Kidney tubule cell (primary cell): ENCODE data around the gene IMPDH2.
"Not testable (repeated sequence)": the region's sequence is repeated elsewhere in the genome, so short reads cannot be mapped to it uniquely, and the experiment has no call there.

Experiments used
- DNase-seq: peaks from one replicate; pipeline ENCODE4 v3.0.0-alpha.2; 2018; ENCODE audit warnings: low spot score

The IMPDH2 gene

DNA sequence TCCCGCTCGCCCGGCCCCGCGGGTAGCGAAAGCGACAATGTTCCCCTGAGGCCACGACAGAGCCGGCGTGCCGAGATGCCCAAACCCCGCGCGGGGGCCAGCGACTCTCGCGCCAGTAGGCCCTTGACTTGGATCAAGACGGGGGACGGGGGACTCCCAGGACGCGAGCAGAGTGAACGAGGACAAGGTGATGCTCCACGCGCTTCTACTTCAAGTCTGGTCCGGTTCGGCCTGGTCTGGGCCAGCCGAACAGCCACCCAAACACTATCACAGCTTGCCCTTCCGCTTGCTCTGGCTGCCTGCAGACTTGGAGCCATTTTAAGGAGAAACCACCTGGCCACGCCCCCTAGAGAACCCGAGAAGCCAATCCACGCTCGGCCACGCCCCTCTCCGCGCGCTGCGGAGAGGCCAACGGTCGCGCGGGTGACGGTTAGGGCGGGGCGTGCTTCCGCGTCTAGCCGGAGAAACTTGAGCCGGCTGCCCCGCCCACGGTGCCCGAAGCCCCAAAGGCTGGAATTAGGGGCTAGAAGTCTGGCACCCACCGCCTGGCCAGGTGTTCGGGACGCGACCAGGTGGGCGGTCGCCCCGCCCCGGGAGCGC is 7.9 kb downstream of the IMPDH2 start:
- peak; percentile 98 for DNase-seq

DNA sequence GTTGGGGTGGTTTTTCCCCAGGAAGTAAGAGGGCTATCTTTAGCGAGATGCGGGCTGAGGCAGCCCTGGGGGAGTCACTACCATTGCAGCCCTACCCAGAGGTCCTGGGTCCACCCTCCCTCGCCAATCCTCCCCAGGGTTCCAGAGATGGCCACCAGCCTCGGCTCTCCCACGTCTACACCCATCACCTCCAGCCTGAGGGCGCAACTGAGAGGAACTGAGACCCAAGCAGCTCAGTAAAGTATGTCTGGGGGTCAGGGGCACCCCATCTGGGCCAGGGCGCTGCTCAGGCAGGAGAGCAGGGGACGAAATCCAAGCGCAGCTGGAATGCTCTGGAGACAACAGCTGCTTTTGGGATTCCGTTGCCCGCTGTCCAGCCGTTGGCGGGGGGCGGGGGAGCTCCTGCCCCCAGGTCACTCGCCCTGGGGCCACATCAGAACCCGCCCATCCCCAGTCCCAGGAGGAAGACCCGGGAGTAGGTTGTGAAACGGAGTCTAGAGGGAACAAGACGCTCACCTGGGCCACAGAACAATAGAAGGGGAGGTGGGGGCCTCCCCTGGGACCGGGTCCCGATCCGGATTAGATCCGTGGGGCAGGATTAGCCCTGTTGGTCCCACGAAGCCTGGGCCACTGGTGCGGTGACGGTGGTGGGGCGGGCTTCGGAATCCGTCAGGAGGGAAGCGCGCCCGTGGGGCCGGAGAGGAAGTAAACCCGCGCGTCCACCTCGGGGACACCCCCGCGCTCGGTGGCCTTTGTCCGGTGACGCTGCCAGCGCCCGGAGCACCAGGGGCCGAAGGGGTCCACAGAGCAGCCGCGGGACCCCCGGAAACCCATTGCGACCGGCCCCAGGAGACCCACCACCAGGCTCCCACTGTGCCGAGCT is 8.6 kb downstream of the IMPDH2 start:
- peak; percentile 47 for DNase-seq

DNA sequence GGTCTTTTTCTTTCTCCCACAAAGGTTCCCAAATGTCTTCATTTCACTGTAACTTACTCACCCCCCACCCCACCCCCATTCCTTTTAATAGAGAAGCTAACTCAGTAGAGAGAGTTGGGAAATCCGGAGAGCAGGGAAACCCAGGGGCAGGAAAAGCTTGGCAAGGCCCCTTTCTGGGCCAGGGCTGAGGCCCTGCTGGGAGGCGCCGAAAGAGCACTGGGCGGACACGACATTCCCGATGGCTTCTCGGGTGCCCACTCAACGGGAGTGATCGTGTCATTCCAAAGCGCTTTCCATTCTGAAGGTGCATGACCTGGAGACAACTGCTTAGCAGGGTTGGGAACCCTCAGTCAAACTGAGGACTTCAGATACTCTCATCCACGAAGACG is 9.3 kb downstream of the IMPDH2 start:
- DNase-seq, result no peak

DNA sequence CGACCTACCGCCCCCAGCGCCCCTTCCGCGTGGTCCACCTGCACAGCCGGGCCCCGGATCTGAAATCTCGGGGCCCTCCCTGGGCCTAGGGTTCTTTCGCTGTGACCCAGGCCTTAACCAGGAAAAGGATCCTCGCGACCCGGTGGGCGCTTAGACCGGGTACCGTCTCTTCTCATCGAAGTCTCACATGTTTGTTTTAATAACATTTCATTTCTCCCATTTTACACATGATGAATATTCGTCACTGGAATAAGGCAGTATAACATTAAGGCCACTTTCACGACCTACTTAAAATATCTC is 10.5 kb downstream of the IMPDH2 start:
- no peak for DNase-seq

DNA sequence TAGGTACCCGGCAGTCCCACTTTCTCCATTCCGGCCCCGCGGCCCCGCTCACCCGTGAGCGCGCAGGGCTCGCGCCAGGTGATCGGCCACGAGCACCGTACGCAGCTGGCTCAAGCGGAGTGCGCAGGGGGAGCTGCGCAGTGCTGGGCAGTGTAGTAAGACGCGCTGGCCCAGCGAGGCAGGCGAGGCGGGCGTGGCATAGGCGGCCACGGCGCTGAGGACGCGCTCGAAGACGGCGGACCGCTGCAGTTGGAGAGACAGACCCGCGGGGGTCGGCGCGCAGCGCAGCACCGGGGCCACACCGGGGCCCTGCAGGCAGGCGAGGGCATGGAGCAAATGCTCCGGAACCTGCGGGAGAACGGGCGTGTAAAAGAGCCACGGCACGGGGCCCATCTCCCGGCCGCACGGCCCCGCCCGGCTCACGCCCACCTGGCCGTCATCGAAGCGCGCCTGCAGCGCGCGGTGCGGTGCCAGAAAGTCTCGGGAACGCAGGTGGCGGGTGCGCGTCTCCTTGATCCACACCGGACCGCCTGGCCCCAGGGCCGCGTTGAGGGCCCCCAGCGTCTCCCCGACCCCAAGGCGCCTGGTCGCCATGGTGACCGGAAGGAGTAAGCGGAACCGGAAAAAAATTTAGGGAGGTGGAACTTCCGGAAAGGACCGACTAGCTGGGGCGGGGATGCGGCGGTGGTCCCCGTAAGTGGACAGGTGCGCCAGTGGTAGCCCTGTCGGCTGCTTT is 11.1 kb downstream of the IMPDH2 start, which contains the start of gene DALRD3:
TSS of gene DALRD3 (minus strand) at position 610 of the 736 bp plus-strand sequence. CDS start at position 594, 16 bp downstream.
- DNase-seq, result peak; percentile 75

DNA sequence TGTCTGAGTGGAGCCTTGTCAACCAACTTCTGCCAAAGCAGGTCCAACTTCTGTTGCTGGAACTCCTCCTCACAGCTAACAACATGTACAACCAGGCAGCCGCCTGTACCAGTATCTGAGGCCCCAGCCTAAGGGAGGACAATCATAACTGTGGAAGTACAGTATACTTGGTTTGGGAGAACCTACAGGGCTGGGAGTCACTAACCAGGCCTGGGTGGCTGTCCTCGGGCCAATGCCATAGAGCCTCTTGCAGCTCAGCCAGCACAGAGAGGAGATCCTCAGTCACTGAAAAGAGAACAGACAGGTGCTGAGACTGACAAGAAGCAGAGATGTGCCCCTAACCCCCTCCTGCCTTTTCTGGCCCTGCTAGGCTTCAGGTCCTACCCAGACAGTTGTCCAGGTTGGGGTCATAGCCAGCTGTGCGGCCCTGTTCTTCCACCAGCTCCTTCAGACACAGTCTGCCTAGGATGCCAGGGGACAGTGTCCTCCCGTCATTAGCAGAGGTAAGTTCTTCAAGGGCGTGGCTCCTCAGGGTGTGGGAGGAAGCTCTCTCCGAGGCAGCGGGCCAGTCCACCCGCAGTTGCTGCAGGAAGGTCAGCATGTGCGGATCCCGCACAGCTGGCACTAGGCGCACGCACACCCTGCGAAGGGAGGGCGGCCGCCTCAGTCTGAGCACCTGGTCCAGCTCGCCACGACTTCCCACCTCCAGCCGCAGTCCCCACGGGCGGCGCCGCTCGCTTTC is 11.8 kb downstream of the IMPDH2 start:
- no peak for DNase-seq

DNA sequence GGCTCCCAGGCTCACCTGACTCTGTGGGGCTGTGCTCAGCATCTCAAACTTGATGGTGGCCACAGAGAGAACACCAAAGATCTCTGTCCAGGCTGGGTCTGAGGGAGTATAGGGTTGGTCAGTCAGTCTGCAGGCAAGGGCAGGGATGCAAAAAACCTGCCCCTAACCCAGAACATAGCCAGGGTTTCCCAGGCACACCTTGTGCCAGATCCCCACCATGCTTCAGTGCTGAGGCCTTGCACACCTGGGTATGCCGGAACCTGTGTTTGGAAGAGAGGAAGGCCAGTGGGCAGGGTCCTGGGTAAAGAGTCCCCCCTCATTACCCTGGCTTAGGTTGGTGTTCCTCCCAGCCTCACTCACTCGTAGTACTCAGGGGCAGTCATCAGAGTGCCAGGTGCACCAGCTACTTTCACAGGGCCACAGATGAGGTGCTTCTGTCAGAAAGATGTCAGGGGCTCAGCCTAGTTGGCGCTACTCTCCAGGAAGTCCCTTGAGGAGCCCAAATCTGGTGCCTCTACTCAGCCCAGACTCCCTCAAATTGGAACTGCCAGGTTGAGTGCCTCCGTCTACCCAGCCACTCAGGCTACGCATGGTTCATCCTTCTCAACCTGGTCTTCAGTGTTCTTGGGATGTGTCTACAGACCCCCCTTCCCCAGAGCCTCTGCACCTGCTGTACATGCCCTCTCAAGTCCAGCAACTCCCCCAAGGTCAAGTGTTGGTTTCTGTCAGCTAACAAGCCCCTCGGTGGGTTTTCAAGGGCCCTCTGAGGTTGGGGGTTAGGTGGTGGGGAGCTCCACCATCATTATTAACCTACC is 12.6 kb downstream of the IMPDH2 start:
- DNase-seq, result no peak

DNA sequence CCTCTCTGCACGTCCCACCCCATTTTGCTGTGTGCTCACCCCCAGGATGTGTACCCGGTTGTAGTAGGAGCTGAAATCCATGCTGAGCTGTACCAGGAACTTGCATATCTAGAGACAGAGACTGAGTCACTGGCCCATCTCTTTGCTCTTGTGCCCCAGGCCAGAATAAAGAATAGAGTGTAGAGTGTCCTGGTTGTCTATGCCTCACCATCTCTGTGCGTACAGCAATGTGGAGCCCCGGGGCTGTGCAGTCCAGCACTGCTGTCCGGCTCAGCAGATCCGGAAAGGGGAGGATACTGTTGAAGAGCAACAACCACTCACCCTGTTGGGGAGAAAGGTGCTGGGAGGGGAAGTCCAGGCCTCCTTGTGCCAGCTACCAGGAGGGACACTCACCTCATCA is 13.4 kb downstream of the IMPDH2 start:
- peak; percentile 29 for DNase-seq

DNA sequence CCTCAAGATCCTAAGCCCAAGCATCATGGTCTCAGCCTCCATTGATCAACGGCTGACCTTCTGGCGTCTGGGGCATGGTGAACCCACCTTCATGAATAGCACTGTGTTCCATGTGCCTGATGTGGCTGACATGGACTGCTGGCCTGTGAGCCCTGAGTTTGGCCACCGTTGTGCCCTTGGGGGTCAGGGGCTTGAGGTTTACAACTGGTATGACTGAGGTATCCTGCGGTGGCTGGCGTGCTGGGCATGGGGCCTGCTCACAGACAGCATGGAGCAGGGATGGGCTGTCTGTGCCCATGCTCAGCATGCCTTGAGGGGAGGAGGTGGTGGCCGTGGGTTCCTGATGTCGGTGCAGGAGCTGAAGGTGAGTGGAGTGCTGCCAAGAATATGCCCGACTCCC is 14.1 kb downstream of the IMPDH2 start:
- DNase-seq, result no peak

DNA sequence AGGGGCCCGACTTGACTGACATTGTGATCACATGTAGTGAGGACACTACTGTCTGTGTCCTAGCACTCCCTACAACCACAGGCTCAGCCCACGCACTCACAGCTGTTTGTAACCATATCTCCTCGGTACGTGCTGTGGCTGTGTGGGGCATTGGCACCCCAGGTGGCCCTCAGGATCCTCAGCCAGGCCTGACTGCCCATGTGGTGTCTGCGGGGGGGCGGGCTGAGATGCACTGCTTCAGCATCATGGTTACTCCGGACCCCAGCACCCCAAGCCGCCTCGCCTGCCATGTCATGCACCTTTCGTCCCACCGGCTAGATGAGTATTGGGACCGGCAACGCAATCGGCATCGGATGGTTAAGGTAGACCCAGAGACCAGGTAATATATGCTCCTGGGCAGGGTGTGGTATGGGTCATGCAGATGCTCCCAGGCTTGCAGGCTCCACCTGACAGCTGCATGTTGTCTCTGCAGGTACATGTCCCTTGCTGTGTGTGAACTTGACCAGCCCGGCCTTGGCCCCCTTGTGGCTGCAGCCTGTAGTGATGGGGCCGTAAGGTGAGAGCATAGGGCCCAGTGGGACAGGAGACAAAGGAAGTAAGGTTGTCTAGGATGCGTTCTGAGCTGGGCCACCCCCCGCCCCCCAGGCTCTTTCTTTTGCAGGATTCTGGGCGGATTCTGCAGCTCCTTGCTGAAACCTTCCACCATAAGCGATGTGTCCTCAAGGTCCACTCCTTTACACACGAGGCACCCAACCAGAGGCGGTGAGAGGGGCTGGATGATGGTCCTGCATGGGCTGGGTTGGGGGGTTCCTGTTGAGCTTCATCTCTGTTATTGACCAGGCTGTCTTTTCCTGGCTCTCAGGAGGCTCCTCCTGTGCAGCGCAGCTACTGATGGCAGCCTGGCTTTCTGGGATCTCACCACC is 15.2 kb downstream of the IMPDH2 start:
- DNase-seq, result peak; percentile 75

DNA sequence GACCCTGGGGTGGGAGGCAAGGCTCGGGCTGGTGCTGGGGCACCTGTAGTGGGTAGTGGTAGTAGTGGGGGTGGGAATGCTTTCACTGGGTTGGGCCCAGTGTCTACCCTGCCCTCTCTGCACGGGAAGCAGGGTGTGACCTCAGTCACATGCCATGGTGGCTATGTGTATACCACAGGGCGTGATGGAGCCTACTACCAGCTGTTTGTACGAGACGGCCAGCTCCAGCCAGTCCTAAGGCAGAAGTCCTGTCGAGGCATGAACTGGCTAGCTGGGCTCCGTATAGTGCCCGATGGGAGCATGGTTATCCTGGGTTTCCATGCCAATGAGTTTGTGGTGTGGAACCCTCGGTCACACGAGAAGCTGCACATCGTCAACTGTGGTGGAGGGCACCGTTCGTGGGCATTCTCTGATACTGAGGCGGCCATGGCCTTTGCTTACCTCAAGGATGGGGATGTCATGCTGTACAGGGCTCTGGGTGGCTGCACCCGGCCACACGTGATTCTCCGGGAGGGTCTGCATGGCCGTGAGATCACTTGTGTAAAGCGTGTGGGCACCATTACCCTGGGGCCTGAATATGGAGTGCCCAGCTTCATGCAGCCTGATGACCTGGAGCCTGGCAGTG is 16.0 kb downstream of the IMPDH2 start:
- DNase-seq, result no peak

DNA sequence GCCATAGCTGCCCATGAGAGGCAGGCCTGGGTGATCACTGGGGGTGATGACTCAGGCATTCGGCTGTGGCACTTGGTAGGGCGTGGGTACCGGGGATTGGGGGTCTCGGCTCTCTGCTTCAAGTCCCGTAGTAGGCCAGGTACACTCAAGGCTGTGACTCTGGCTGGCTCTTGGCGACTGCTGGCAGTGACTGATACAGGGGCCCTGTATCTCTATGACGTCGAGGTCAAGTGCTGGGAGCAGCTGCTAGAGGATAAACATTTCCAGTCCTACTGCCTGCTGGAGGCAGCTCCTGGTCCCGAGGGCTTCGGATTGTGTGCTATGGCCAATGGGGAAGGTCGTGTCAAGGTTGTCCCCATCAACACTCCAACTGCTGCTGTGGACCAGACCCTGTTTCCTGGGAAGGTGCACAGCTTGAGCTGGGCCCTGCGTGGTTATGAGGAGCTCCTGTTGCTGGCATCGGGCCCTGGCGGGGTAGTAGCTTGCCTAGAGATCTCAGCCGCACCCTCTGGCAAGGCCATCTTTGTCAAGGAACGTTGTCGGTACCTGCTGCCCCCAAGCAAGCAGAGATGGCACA is 16.7 kb downstream of the IMPDH2 start:
- no peak for DNase-seq

DNA sequence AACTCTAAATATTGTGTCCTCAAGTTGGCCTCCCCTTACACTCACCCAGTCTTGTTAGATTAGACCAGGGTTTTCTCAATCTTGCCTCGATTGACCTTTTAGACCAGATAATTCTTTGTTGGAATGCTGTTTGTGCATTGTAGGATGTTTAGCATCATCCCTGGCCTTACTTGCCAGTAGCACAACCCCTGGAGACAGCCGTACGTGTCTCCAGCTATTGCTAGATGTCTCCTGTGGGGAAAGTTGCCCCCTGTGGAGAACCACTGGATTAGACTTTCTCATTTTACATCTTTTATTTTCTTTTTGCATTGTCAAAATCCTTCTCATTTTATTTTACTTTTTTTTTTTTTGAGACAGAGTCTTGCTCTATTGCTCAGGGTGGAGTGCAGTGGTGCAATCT is 19.8 kb downstream of the IMPDH2 start:
- no peak for DNase-seq

DNA sequence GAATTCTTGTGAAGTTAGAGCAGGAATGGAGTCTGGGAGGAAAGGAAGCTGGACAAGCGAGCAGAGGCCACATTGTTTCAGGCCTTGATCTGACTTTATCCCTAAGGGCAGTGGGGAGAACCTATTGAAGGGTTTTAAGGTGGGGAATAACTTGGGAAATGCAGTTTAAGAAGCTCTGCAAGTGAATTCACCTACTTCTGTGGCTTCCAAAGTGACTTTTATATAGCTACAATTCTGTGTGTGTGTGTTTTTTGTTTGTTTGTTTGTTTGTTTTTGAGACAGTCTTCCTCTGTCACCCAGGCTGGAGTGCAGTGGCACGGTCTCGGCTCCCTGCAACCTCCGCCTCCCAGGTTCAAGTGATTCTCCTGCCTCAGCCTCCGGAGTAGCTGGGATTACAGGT is 20.6 kb downstream of the IMPDH2 start:
- not testable (repeated sequence) for DNase-seq

DNA sequence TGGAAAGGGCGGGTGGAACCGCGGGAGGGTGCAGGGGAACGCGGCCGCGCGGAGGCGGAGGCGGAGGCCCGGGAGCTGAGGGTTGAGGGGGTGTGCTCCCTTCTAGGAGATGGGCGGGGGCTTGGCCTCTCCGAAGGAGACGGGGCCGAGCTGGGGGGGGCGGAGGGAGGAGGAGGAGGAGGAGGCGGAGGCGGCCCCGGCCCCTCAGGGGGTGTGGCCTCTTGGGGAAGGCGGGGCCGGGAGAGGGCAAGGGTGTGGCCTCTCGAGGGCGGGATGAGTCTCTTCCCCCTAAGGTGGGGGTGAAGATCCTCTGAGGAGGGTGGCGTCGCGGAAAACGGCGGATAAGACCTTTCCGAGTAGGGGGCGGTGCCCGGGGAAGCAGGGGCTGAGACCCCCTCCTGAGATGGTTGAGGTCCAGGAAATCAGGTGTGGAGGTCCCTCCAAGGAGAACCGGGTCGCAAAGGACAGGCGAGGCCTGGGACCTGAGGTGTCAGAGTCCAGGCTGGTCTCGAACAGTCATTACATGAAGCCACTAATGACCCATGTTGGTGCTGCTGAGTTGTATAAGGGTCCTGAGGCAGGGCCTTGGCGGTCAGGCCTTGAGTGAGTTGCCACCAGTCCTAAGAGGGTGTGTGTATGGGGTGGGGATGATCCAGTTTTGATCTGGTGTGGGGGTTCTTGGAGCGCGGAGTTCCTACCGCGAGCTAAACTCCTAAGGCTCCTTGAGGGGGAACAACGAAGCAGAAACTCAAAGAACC is 21.2 kb downstream of the IMPDH2 start:
- peak; percentile 92 for DNase-seq

DNA sequence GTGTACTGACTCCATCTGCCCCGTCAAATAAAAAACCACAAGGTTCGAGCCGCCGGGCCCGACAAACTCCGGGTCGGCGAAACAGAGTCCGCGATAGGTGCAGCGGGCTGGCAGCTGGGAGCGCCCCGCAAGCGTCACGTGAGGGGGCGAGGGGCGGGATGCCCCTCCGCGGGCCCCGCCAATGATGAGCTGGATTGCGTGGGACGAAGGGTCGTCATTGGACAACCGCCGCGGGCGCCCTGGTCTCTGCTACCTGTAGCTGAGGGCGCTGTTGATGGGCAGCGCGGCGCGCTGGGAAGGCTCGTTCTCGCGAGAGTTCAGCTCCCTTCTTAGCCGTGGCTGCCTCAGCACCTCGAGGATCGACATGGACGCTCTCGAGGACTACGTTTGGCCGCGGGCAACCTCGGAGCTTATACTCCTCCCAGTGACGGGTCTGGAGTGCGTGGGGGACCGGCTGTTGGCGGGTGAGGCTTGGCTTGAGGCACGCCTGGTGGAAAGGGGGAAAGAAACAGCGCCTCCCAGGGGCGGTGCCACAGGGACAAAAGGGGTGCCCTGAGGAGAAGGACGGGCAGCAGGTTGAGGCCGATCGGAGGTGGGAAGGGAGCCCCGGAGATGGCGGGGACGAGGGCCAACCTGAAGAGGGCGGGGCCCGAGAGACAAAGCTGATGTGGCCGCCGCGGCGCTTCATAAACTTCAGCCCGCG is 22.0 kb downstream of the IMPDH2 start, which contains the start of gene WDR6:
TSS of gene WDR6 (plus strand) at position 324 of the 703 bp plus-strand sequence. CDS start at position 365, 41 bp downstream.
- peak; percentile 98 for DNase-seq

DNA sequence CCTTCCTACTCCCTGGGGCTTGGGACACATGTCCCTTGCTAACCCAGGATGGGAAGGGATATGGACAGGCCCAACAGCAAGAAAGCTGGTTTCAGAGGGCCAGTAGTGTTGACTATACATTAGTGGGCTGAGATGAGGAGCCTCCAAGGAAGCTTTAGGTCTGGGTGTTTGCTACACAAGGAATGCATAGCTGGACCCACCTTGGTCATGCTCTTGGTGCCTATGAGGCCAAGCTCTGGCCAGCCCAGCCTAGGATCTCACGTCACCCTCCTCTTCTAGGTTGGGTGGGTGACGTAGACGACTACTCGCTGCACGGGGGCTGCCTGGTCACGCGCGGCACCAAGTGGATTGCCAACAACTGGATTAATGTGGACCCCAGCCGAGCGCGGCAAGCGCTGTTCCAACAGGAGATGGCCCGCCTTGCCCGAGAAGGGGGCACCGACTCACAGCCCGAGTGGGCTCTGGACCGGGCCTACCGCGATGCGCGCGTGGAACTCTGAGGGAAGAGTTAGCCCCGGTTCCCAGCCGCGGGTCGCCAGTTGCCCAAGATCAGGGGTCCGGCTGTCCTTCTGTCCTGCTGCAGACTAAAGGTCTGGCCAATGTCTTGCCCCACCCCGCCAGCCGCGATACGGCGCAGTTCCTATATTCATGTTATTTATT is 22.7 kb downstream of the IMPDH2 start:
- DNase-seq, result peak; percentile 45
